NCI-H226 (cell line): ENCODE data around the gene C13orf46.

Source experiments
- DNase-seq: peaks from one replicate; pipeline ENCODE4 v3.0.0-alpha.2; 2015

Gene C13orf46

GRCh38 chr13:113969973-113970611 lies 3.8 kb downstream of the C13orf46 start:
- no peak for DNase-seq

DNA sequence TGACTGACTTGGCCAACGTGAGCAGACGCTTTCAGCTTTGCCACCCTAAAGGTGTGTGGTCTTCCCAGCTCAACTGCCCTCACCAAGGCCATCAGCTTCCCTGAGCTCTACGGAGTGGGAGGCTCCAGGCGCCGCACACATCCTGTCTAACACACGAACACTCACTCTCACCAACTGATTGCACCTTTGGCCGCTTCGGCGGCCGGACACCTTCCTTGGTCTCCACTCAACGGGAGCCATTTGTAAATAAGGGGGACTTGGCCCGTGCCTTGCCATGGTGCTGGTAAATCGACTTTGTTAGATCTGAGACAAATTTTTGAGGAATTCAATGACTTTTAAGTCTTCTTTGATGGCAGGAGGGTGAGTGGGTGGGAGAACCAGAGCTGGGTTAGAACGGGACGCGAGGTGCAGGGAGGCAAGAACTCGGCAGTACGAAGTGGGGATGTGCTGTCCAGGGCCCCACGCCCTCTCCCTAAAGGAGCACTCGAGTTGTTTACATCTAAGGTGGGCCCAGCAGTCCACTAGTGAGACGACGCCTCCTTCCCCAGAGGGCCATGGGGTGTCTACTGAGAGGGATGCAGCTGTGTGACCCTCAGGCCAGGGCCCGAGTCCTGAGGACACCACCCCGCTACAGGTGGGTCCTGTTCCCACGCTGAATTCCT lies 4.4 kb downstream of the C13orf46 start:
- no peak for DNase-seq

- DNase-seq: no peak
These were observed 5.2 kb downstream of the C13orf46 start for GRCh38 chr13:113968463-113969310.

DNA sequence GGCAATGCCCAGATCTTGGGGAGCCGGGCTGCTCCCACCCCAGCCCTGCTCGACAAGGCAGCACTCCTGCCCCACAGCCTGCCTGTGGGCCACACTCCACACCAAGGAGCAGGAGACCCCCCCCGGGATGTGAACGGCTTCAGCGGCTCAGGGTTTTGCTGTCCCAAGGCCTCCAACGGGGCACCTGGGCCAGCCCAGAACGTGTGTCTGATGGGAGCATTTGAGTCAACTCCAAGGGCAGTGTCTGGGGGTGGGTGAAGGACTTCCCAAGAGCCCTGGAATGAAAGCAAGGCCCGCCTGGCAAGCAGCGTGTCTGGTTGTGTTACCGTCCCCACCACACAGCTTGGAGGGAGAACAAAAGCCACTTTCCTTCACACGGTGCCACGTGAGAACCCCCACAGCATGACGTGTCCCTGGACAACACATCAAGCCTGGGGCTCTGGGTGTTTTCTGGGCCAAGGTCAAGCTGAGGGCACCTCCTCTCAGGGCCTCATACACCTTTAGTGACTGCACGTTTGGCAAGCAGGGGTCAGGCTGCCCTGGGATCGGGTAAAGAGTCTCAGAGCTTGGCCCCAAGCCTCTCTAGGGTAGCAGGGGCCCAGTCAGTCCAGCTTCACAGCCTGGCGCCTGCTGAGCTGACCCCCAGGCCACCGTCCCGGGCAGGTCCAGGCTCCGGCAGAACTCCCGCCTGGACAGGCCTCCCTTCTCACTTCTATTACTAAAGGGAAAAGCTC lies 6.0 kb downstream of the C13orf46 start:
- no peak for DNase-seq

DNA sequence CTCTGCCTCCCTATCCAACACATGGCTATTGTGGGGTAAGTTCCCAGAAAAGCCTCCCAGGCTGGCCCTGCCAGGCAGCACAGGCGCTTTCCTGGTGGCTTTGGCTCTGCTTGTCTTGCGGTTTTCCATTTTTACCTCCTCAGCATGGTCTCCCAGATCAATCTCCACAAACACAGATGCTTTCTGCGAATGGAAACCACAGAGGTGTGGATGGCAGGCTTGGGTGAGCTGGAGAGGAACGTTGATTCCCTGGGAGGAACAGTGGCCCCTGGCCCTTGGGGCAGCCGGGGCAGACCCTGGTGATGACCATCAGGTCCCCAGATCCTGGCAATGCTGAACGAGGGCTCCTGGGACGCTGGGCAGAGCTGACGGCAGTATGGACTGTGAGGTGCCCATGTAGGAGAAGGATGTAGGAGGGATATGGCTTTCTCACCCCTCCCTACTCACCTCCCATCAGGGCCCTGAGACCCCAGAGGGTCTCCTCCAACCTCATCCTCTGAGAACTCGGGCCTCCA lies 6.6 kb downstream of the C13orf46 start:
- no peak for DNase-seq

DNA sequence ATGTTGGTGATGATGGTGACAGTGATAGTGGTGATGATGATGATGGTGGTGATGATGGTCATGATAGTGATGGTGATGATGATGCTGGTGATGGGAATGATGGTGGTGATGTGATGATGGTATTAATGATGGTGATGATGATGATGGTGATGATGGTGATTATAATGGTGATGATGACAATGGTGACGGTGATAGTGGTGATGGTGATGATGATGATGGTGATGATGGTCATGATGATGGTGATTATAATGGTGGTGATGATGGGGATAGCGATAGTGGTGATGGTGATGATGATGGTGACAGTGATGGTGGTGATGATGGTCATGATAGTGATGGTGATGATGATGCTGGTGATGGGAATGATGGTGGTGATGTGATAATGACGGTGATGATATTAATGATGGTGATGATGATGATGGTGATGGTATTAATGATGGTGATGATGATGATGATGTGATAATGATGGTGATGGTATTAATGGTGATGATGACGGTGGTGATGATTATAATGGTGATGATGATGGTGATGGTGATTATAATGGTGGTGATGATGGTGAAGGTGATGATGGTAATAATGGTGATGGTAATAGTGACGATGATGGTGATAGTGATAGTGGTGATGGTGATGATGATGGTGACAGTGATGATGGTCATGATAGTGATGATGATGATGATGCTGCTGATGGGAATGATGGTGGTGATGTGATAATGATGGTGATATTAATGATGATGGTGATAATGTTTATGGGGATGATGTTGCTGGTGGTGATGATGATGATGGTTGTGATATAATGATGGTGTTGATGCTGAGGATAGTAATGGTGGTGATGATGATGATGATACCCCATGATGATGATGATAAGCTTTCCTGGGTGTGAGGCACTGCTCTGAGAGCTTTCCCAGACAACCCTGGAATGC lies 7.7 kb downstream of the C13orf46 start:
- DNase-seq: no peak

- no peak for DNase-seq
These were observed 8.4 kb downstream of the C13orf46 start for GRCh38 chr13:113965383-113965874.

GRCh38 chr13:113964251-113964995 lies 9.5 kb downstream of the C13orf46 start:
- DNase-seq: no peak

DNA sequence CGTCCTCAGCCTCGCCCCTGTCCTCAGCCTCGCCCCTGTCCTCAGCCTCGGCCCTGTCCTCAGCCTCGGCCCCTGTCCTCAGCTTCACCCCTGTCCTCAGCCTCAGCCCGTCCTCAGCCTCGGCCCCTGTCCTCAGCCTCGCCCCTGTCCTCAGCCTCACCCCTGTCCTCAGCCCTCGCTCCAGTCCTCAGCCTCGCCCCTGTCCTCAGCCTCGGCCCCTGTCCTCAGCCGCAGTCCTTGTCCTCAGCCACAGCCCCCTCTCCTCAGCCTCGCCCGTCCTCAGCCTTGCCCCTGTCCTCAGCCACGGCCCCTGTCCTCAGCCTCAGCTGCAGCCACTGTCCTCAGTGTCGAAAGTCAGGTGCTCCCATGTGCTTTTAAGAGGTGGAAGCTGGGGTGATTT lies 10.5 kb downstream of the C13orf46 start:
- no peak for DNase-seq

GRCh38 chr13:113962975-113963374 lies 10.9 kb downstream of the C13orf46 start:
- no peak for DNase-seq

GRCh38 chr13:113962386-113962785 lies 11.5 kb downstream of the C13orf46 start:
- DNase-seq: no peak

- no peak for DNase-seq
These were observed 13.5 kb downstream of the C13orf46 start for GRCh38 chr13:113960276-113960948.

- no peak for DNase-seq
These were observed 14.7 kb downstream of the C13orf46 start for GRCh38 chr13:113959198-113959597.

GRCh38 chr13:113958373-113958772 lies 15.5 kb downstream of the C13orf46 start:
- no peak for DNase-seq

DNA sequence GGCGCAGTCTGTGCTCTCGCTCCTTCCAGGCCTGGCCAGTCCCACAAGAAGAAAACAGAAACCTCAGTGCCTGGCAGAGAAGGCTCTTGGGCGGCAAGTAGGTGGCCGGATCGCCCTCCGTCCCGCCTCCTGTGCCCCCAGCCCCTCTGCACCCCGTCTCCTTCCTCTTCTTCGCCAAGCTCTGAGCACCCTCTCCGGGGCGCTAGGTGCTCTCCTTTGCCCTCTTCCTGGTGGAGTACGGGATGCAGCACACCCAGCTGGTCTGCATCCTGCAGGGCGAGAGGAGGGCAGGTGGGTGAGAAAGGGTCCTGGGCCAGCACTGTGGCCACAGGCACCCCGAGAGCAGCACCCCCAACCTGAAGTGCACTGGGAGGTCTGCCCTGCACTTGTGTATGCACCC lies 17.3 kb downstream of the C13orf46 start:
- DNase-seq: no peak

DNA sequence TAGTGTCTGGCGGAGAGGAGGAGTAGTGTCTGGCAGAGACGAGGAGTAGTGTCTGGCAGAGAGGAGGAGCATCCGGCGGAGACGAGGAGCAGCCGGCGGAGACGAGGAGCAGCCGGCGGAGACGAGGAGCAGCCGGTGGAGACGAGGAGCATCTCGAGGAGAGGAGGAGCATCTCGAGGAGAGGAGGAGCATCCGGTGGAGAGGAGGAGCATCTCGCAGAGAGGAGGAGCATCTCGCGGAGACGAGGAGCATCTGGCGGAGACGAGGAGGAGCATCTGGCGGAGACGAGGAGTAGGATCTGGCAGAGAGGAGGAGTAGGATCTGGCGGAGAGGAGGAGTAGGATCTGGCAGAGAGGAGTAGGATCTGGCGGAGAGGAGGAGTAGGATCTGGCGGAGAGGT lies 18.2 kb downstream of the C13orf46 start:
- no peak for DNase-seq

DNA sequence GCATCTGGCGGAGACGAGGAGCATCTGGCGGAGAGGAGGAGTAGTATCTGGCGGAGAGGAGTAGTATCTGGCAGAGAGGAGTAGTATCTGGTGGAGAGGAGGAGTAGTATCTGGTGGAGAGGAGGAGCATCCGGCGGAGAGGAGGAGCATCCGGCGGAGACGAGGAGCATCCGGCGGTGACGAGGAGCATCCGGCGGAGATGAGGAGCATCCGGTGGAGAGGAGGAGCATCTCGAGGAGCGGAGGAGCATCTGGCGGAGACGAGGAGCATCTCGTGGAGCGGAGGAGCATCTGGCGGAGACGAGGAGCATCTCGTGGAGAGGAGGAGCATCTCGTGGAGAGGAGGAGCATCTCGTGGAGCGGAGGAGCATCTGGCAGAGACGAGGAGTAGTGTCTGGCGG lies 18.6 kb downstream of the C13orf46 start:
- DNase-seq: no peak

DNA sequence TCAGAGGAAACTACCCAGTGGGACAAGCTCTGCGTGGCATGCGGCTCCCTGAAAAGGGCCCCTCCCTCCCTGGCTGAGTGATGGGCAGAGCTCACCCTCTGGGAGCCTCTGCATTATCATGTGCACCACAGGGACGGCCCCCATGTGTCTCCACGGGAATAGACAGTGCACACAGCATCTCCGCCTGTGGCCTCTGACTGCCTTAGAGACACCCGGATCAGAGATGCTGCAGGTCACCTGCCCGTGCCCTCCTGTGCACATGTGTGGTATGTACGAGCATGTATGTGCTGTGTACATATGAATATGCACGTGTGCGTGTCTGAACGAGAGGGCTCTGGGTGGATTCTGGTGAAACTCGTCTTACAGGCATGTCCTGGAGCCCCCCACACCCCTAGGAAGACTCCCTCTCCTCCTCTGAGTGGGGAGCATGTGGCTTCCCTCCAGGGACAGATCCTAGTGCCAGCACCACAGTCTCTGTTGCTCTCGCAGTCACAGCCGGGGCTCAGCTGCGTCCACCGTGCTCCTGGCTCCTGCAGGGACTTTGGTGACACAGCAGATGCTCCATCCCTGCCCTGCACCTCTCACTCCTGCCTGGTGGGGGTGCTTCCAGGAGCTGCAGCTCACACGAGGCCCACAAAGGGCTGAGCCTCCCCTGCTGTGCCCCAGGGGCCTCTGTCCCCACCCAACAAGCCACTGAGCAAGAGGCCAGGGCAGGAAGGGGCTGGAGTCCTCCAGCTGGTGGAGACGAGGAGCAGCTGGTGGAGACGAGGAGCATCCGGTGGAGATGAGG lies 19.6 kb downstream of the C13orf46 start:
- DNase-seq: no peak

DNA sequence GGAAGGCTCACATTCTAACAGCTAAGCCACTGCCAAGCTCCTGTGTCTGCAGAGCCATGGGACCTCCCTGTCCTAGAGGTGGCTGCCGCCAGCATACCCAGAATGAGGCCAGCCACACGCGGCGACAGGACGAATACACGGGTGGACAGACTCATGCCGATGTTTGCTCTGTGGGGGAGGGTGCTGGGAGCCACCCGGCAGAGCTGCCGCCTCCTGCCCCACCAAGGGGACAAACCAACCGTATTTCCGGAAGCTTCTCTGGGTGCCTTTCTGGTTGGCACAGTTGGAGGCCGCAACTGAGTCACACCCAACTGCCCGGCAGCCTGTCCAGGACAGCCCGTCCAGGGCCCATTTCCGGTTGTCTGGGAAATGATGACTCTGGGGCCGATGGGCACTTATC lies 20.3 kb downstream of the C13orf46 start:
- no peak for DNase-seq
